Transverse colon (tissue), 4 donors: Measurements from ENCODE around the gene SCGB1D4. TPM values are rescaled to one million over a fixed set of nuclear protein-coding genes. Genes with fewer than 3 reads are reported as not detected.

Experiments used
- DNase-seq: peaks from one replicate; pipeline ENCODE4 v3.0.0-alpha.2; 2019
- H3K27ac ChIP-seq, 4 donors: fragments of 200-600 bp; sonication (generic); 2 replicates each; pipeline ENCODE4 v1.5.1; 2016 to 2018; ENCODE audit warnings: inconsistent platforms in 4 of 4
- H3K27me3 ChIP-seq: fragments of 200-600 bp; sonication (generic); 2 replicates; pipeline ENCODE4 v1.5.1; 2017; ENCODE audit warnings: inconsistent platforms
- H3K36me3 ChIP-seq, 4 donors: fragments of 200-600 bp; sonication (generic); 2 replicates each; pipeline ENCODE4 v1.5.1; 2017 to 2019; ENCODE audit warnings: inconsistent platforms in 4 of 4
- H3K4me1 ChIP-seq, 4 donors: fragments of 200-600 bp; sonication (generic); 2 replicates each; pipeline ENCODE4 v1.5.1; 2017 to 2020; ENCODE audit warnings: inconsistent platforms in 4 of 4
- H3K4me3 ChIP-seq, 4 donors: fragments of 200-600 bp; sonication (generic); 1 replicate in 1 of 4; 2 replicates in 3 of 4; pipeline versions ENCODE4 v1.5.1 to v1.6.1; 2017 to 2019; ENCODE audit warnings: inconsistent platforms in 4 of 4
- H3K9me3 ChIP-seq, 2 donors: fragments of 200-600 bp; sonication (generic); 2 replicates each; pipeline ENCODE4 v1.5.1; 2017 to 2019; ENCODE audit warnings: inconsistent platforms in 2 of 2
- EP300 ChIP-seq: sonication (generic); formaldehyde crosslinking; IDR thresholded peaks from one replicate; pipeline ENCODE4 v1.6.1; 2017; ENCODE audit warnings: antibody characterized with exemption, low read depth
- POLR2A ChIP-seq: fragments of 450-650 bp; IDR thresholded peaks from one replicate; pipeline ENCODE4 v1.6.1; 2016; ENCODE audit warnings: antibody characterized with exemption, mild to moderate bottlenecking, moderate library complexity
- POLR2AphosphoS5 ChIP-seq, 3 donors: sonication (generic); formaldehyde crosslinking; IDR thresholded peaks; one replicate each; pipeline ENCODE4 v1.6.1; 2016; ENCODE audit warnings: antibody characterized with exemption in 3 of 3
- WGBS, 2 donors: methylation state at CpG; one replicate each; pipeline ENCODE4 v1.1.5; 2018; ENCODE audit warnings: low coverage in 1 of 2; 5-methylcytosine and 5-hydroxymethylcytosine counted together
- in situ Hi-C, 4 donors: fragments of 200-750 bp; cut with MboI; loops; one replicate each; pipeline versions ENCODE4 v1.15.0 to v1.15.1; 2017; ENCODE audit warnings: low sequenced_read_pairs in 3 of 4, low pct_ligation_motif_present in 1 of 4, low pct_unique_long_range_greater_than_20kb in 1 of 4
- intact Hi-C: fragments of 100-400 bp; cut with DNase I; formaldehyde crosslinking; loops from one replicate; pipeline ENCODE4 v1.15.1; 2023; ENCODE audit warnings: low total_unique reads
- total RNA-seq, 4 donors: library from RNA; depleted of rRNA; stranded (reverse); fragments of >200 nt; gene quantifications; one replicate each; pipeline ENCODE4 v1.1.0, GENCODE V29; 2016
- TF ChIP-seq, protein P1 (sequence below), 5 experiments: fragments of 200-600 bp in 3 of 5; fragments of 450-650 bp in 2 of 5; sonication (generic) in 3 of 5; IDR thresholded peaks; 1 replicate in 2 of 5; 2 replicates in 3 of 5; pipeline ENCODE4 v1.5.1; 2016 to 2017; ENCODE audit warnings: antibody characterized with exemption in 5 of 5, inconsistent platforms in 3 of 5, mild to moderate bottlenecking in 2 of 5, moderate library complexity in 1 of 5

The SCGB1D4 gene
- total RNA-seq, 4 donors from 2014 or later = not detected

DNA sequence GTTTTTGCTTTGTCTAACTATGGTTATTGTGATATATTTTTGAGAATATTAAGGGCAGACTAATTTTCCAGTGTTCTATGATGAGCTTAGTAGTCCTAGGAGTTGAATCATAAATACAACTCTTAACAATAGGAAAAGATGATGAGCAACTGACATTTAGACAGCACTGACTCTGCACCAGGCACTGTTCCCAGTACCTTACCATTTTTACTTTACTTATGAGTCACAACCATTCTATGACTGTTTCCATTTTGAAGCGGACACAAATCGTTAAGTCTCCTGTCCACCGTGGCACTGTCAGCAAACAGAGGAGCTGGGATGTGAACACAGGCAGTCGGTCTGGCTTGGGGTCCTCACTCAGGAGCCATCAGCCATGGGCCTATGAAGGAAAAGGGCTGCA is 32.3 kb downstream of the SCGB1D4 start:
- Histone ChIP-seq H3K36me3 (no peaks in the 10 kb centered on the region), H3K9me3 (no peaks in the 10 kb centered on the region), H3K4me1 (no peaks in the 10 kb centered on the region), H3K27ac (no peak overlapping the region), H3K4me3 (no peak overlapping the region), H3K27me3 (peaks cover 18% of the 10 kb centered on the region)
- 61 to 87% methylated on average over 2 to 4 of the region's 4 CpGs for WGBS, 2 donors
- TF ChIP-seq POLR2AphosphoS5 (IDR thresholded peaks at IDR 0.05) (no peak), POLR2A (no peak), EP300 (no peak)
- TF ChIP-seq, protein P1, sequence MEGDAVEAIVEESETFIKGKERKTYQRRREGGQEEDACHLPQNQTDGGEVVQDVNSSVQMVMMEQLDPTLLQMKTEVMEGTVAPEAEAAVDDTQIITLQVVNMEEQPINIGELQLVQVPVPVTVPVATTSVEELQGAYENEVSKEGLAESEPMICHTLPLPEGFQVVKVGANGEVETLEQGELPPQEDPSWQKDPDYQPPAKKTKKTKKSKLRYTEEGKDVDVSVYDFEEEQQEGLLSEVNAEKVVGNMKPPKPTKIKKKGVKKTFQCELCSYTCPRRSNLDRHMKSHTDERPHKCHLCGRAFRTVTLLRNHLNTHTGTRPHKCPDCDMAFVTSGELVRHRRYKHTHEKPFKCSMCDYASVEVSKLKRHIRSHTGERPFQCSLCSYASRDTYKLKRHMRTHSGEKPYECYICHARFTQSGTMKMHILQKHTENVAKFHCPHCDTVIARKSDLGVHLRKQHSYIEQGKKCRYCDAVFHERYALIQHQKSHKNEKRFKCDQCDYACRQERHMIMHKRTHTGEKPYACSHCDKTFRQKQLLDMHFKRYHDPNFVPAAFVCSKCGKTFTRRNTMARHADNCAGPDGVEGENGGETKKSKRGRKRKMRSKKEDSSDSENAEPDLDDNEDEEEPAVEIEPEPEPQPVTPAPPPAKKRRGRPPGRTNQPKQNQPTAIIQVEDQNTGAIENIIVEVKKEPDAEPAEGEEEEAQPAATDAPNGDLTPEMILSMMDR (IDR thresholded peaks at IDR 0.05) = no peak
- in situ Hi-C loops = no loop called here
- intact Hi-C loops = no loop called here
- DNase-seq = no peak

DNA sequence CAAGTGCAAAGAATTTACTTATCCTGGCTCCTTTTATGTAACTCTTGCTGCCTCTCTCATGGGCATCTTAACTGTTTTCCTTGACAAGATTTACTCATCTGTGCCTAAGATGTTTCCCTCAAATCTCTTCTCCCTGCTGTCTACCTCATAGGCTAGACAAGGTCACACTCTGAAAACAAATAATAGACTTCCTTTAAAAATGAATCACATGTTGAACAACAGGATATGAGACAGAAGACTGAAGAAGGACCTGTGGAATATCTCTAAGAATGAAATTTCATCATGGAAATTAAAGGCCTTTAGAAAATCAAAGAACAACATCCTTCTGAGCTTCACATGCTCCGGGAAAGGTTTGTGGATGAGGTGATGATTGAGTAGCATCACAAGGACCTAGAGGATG is 34.9 kb downstream of the SCGB1D4 start:
- intact Hi-C loops (no loop called here), in situ Hi-C loops (no loop called here)
- no peaks in the 10 kb centered on the region for H3K4me1 ChIP-seq
- H3K36me3 ChIP-seq = no peaks in the 10 kb centered on the region
- TF ChIP-seq POLR2AphosphoS5 (IDR thresholded peaks at IDR 0.05) (no peak), EP300 (no peak), POLR2A (no peak)
- TF ChIP-seq, protein P1 (IDR thresholded peaks at IDR 0.05) = no peak
- WGBS, 2 donors = 89% methylated on average over 1 of the region's 1 CpG; no CpG with 5 or more reads in 1 of the 2 donors
- H3K4me3 ChIP-seq = no peak overlapping the region
- no peak for DNase-seq
- H3K27me3 ChIP-seq = peaks cover 9% of the 10 kb centered on the region
- H3K9me3 ChIP-seq = no peaks in the 10 kb centered on the region
- H3K27ac ChIP-seq = no peak overlapping the region

DNA sequence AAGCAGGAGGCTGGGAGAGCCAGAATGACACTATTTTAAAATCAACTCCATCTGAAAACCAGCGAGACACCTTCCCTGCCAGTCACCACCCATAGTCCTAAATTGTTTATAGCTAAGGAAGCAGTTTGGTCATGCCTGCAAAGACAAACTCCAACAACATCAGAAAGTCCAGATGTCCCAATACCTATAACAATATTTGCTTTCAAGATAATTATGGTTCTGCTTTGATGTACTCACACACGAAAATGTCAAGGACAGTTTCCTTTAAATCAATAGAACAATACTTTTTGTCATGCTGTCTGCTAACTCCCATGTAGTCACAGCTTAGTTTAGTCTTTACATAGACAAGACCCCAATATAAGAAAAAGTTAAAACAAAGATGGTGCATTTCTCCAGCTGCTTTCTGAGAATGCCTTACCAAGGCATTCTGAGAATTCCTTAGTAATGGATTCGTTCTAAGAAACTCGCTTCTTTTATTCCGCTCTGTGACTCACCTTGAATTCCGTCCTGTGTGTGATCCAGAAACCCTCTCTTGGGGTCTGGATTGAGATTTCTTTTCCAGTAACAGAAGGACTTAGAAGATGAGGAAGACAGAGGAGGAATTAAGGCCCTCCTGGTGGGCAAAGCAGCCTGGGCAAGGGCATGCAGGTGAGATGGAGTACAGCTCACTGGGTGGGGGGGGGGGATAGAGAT is 38.5 kb downstream of the SCGB1D4 start:
- in situ Hi-C loops (no loop called here), intact Hi-C loops (no loop called here)
- TF ChIP-seq EP300 (no peak), POLR2A (no peak), POLR2AphosphoS5 (IDR thresholded peaks at IDR 0.05) (no peak)
- TF ChIP-seq, protein P1 (IDR thresholded peaks at IDR 0.05) = no peak
- Histone ChIP-seq H3K4me3 (no peak overlapping the region), H3K9me3 (no peaks in the 10 kb centered on the region), H3K27me3 (peaks cover 3% of the 10 kb centered on the region), H3K36me3 (no peaks in the 10 kb centered on the region), H3K27ac (no peak overlapping the region), H3K4me1 (no peaks in the 10 kb centered on the region)
- DNase-seq = no peak
- WGBS, 2 donors = 58 to 67% methylated on average over 6 of the region's 6 CpGs

DNA sequence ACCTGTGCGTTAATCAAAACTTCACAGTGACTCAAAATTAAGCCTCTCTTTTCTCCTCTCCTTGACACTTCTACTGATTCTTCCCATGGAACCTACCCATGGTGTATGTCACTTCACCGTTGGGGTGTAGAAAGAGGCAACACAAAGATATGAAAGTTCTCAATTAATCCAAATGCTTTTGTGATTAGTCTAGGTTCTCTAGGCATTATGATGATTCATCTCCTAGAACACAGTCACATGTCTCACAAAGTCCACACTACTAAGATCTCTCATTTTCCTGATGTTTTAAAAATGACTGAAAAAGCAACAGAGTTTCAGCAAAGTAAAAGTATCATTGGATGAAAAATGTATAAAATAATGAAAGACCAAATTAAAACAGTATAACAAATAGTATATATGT is 42.6 kb downstream of the SCGB1D4 start:
- 83 to 88% methylated on average over 2 of the region's 2 CpGs for WGBS, 2 donors
- Histone ChIP-seq H3K9me3 (peaks cover 22 to 23% of the 10 kb centered on the region in 2 donors), H3K27me3 (peaks cover 3% of the 10 kb centered on the region), H3K4me3 (no peak overlapping the region), H3K4me1 (no peaks in the 10 kb centered on the region), H3K36me3 (no peaks in the 10 kb centered on the region), H3K27ac (no peak overlapping the region)
- TF ChIP-seq EP300 (no peak), POLR2A (no peak), POLR2AphosphoS5 (IDR thresholded peaks at IDR 0.05) (no peak)
- TF ChIP-seq, protein P1 (IDR thresholded peaks at IDR 0.05) = no peak
- intact Hi-C loops (no loop called here), in situ Hi-C loops (no loop called here)
- no peak for DNase-seq
